Measurements from ENCODE around the gene PKIB.
"Not testable (repeated sequence)": the region's sequence is repeated elsewhere in the genome, so short reads cannot be mapped to it uniquely, and the experiment has no call there.

PKIB gene, protein sequence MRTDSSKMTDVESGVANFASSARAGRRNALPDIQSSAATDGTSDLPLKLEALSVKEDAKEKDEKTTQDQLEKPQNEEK

DNA sequence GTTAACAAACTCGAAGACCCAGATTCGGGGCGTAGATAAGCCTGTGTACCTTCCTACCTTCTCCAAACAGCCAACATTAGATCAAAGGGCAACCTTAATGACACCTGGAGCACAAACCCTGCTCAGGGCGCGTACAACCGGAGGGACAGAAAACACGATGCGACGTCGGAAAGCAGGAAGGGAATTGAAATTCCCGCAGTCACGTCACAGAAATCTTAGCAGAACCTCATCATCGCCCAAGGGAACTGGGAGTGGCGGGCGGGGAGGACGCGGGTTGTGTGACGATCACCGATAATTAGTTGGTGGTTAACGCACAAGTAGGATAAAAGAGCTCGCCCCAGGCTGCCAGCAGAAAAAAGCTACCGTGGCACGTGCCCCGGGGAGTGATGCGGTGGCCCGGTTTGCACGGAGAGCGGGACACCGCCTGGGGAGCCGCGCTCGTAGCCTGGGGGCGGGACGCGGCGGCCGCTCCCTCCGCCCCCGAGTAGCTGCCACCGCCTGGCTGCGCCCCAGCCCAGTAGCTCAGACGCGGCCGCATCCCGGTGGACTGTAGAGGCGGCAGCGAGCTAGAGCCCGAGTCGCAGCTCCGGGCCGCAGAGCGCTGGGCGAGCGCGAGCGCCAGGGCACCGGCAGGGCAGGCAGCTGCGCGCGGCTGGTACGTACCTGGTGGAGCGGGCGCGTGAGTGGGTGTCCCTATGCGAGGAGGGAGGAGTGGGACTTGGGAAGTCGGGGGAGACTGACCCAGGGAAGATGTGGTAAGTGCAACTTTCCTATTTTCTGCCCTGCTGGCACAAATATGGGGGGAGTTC lies at the start of gene PKIB:
Gene PKIB, plus strand, starts transcription at position 525 of the 809 bp plus-strand sequence. CDS start 107,390 bp downstream, outside the sequence.
- no peak for DNase-seq (ENCODE audit: low read depth)

DNA sequence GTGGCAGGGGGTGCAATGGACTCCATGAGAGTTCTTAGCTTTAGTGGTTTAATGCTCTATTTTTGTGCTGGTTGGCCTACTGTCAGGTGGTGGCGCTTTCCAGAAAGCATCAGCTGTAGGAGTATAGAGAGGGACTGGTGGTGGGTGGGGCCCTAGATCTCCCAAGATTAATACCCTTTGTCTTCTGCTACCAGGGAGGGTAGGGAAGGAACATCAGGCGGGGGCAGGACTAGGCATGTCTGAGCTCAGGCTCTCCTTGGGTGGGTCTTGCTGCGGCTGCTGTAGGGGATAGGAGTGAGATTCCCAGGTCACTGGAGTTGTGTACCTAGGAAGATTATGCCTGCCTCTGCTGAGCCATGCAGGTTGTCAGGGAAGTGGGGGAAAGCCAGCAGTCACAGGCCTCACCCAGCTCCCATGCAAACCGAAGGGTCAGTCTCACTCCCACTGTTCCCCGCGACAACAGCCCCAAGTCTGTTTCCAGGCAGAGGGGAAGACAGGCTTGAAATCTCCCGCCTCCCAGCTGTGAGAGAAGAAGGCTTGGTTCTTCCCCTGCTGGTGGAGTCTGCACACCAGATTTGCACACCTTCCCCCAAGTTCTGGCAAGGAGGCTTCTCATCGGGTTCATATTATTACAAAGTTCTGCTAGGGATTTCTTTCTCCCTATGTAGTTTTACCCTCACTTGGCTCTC lies 46.7 kb upstream of the PKIB start:
- no peak for DNase-seq (ENCODE audit: low read depth)

DNA sequence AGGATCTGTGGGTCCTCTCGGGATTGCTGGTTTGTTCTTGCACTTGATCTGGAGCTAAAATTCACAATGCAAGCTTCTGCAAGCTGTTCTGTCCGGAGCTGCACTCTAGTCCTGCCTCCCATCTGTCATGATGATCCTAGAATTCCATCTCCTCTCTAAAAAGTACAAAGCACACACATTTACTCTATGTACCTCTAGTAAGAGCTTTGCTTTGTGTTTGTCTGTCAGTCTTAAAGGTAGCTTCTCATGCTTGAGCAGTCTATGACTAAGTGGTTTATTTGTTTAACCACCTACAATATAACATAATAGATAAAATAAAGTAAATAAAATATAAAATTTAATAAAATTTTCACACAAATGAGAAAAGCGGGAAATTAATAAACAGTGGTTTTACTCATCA lies 46.0 kb upstream of the PKIB start:
- no peak for DNase-seq (ENCODE audit: low read depth)

DNA sequence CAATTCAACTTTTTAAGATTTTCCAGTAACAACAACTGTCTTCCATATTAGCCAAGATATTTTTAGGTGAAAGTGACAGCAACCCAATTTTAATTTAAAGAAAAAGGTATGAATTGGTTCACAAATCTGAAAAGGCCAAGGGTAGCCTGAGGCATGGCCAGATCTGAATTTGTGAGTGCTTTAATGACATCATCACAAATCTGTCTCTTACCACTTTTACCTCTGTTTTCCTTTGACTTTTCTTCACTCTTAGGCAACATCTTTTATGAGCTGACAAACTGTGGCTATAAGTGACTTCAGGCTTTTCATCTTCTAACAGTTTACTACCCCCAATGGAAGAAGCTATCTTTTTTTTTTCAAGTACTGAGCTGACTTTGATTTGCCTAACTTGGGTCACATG lies 44.5 kb upstream of the PKIB start:
- no peak for DNase-seq (ENCODE audit: low read depth)

DNA sequence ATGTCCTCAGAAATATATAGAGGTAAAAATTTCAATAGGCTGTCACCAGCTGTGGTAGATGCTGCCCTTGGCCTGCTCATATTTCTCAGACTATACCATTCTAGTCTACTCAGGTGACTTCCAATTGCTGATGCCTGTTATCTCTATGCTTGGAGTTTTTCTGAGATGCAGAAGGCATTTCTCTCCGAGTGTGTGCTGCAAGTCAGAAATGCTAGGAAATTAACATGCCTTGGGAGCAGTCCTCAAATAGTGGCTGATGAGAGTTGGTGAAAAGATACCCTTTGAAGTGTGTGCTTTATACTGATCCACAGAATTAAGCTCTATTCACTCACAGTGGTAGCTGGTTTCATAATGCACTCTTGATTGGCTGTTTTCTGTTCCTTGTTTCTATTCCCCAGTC lies 43.2 kb upstream of the PKIB start:
- DNase-seq (ENCODE audit: low read depth), result no peak

DNA sequence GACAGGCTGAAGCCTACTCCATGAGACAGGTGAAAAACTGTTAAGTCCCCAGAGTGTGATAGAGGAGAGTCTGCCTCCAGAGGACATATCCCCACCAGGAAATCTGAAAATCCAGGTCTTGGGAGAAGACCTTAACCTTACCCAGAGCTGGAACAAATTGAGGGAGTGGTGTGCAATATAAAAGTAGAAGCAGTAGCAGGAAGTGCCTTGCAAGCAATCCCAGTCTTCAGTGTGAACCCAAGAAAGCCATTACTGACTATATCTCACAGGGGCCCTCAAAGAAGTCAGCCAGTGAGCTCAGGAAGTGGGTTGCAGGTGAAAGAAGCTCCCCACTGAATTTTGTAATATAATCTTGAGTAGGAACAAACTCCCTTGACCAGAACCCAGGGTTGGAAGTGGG lies 41.9 kb upstream of the PKIB start:
- DNase-seq (ENCODE audit: low read depth), result no peak

DNA sequence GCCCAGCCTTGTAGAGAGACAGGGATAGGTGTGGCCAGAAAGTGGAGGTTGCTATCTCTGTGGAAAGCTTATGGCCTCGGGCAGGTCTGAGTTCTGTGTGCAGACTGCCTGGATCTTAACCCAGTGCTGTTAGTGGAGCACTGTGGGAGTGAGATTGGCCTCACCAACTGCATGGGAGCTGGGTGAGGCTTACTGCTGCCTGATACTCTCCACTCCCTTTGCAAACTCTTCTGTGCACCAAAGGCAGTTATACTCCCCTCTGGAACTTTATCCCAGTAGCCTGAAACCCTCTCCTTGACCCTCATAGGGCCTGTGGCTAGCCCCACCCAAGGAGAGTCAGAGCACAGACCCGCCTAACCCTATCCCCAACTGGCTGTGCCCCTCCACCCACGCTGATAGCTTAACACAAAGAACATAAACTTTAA lies 41.4 kb upstream of the PKIB start:
- no peak for DNase-seq (ENCODE audit: low read depth)

DNA sequence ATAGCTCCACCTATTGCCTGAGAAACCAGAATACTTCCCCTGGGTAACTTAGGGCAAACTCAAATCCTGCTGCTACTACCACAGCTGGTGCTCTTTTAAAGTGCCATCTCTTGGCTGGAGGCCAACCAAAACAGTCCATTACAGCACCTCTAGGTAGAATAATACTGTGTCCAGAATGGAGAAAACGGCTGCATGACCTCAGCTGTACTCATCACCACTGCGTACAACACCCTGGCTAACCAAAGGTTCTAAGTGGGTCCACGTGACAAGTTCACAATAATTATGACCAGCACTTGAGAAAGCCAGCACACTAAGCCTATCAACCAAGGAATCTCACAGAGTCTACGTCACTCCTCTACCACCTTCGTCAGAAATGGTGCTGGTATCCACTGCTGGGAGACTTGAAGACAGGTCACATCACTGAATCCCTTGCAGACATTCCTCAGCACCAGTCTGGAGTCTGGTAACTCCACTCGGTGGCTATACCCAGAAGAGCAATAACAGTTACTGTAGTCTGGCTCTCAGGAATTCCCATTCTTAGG lies 40.9 kb upstream of the PKIB start:
- no peak for DNase-seq (ENCODE audit: low read depth)

DNA sequence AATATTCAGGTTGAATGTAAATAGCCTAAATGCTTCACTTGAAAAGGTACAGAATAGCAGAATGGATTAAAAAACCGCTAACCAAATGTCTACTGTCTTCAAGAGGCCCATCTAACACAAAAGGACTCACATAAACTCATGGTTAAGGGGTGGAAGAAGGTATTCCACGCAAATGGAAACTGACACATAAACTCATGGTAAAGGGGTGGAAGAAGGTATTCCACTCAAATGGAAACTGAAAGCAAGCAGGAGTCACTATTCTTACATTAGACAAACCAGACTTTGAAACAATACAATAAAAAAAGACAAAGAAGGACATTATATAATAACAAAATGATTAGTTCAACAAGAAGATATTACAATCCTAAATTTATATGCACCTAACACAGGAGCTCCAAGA lies 38.3 kb upstream of the PKIB start:
- no peak for DNase-seq (ENCODE audit: low read depth)

DNA sequence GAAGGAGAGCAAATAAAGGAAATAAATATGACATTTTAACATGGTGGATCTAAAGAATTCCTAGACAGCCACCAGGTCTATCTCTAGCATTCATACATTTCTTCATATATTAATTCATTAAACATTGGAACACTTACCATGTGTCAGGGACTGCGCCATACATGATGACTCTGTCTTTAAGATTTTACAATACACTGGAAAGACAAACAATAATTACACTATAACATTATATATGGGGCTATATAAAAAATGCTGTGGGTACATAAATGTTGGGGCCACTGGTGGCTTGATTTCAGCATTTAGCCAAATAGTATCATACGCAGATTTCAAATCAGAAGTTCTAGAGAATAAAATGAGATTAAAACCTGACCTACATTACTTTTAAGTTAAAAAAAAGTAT lies 33.3 kb upstream of the PKIB start:
- DNase-seq (ENCODE audit: low read depth), result no peak

DNA sequence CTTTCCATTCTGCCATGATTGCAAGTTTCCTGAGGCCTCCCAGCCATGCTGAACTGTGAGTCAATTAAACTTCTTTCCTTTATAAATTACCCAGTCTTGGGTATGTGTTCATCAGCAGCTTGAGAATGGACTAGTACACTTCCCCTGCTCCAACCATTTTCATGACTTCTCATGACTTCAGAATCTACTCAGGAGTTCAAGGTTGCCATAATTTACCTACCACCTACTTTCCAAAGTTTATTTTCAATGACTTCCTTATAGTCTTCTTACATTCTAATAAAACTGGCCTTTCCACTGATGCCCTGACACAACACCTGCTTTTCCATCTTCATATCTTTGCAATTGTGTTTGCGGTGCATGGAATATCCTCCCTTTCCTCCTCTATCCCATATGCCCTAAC lies 31.2 kb upstream of the PKIB start:
- DNase-seq (ENCODE audit: low read depth), result no peak

DNA sequence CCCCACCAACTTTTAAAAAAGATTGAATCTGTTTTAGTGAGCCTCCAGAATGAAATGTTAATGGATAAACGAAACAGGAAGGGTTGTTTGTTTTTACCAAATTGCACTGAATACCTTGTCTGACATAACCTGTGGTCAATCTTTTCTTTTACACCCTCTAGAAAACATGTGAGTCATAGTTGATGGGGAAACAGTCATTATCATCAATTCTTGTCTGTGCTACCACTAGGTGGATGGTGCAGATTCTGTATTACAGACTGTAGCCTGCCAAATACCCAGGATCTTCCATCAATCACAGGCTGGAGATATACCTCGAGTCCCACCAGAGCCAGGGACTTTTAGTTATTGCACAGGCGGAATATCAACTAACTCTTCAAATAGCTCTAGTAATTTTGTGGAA lies 29.5 kb upstream of the PKIB start:
- DNase-seq (ENCODE audit: low read depth), result no peak

DNA sequence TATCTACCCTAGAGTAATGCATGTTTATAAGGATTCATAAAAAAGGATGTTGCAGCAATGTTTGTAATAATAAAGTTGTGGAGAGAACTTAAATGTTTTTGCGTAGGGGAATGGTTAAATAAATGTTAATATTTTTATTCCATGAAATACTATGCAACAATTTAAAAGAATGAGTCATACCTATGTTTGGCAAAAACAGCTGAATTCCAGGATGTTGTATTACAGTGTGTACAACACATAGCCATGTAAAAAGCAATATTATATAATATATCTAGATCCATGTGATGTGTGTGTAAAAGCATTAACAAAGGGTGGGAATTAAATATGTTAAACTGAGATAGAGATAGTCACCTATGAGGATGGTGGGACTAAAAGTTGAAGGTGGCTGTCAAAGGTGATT lies 21.1 kb upstream of the PKIB start:
- no peak for DNase-seq (ENCODE audit: low read depth)

DNA sequence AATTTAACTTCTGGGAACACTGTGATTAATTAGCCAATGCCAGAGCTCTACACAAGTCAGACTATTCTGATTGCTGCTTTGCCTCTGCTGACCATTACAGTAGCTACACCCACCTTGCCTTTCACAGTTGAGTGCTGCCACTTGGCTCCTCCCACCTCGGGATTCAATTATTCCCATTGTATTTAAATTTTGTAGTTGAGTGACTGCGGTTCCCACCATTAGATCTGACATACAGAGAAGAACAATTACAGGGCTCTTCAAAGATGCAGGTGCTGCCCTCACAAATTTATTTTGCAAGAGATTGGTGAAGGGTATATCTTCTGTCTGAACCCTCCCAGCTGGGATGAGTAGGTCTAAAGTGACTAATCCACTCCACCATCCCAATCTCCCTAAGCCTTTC lies 11.9 kb upstream of the PKIB start:
- not testable (repeated sequence) for DNase-seq (ENCODE audit: low read depth)

DNA sequence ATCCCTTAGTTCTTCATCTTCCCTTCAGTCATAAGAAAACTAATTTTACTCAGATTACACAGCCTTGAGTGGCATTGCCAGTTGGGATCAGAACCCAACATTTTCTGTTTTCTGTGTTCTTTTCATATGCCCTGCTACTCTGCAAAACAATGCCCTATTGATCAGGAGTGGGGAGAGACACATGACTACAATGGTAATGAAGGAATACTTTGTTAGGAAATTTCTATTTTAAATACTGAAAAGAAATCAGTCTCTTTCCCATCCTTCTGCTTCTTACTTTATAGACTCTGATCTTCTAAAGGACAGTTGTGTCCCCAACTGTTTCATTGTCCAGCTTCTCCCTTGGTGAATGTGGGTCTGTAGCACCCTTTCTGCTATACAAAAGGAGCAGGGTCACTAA lies 5.5 kb upstream of the PKIB start:
- no peak for DNase-seq (ENCODE audit: low read depth)

DNA sequence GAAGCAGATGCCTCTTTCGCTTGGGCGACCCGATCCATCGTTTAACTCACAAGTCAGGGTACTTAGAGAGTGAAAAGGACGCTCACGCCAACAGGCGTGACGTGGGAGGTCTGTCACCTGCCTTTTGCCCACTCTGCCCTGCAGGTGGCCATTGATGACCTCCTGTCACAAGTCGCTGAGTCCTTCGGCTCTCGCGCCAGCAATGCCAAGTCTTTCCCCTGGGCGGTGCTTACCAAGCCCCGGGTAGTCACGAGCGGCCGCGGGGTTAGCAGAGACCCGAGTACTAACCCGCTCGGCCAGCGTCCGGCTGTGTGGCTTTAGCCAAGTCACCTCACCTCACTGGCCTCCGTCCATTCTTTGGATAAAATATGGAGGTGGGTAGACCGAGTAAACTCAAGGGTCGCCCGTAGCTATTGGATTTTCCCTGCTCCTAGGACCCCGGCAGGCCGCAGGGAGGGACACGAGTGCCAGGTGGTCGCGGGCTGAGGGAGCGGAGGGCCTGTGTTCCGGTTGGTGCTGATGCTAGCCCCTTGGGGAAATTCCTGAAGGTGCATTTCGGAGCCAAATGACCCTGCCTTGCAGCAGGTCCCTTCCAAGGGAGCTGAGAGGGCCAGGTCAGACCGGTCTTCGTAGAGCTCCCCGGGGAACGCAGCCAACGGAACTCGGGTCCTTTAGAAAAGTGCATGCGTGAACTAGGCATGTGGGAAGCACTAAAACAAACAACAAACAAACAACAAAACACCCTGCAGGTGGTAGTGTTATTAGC lies 668 bp downstream of the PKIB start:
- DNase-seq (ENCODE audit: low read depth), result no peak

DNA sequence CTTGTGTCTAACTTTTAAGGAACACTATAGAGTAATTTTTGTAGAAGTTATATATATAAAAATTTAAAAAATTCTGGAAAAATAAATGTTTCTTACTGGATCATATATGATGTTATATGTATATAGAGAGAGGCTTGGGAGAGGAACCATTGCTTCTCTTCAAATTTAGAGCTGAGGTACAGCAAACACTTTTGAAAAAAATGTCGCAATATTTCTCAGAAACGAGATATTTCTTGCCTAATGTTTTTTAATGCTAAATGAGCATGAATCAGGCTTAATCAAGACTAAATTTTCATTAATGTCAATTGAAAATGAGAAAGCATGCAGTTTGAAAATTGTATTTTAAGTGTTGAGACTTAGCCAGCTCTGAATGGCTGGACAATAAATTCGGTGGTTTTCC lies 2.6 kb downstream of the PKIB start:
- no peak for DNase-seq (ENCODE audit: low read depth)

DNA sequence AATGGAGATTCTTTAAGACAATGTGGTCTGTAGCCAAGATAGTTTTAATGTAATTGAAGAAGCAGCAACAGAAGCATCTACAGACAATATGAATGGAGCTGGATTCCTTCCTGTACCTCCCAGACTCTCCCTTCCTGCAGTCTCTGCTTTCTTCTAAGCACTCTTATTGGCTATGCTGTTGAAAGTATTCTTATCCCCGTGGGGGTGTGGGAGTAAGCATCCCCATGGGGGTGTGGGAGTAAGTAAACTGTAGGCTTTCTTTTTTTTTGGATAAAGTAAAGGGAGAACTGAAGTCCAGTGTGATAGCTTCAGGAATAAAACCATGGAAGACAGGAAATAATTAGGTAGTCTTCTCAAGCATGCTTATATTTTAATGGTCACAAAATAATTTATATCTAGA lies 4.1 kb downstream of the PKIB start:
- DNase-seq (ENCODE audit: low read depth), result no peak

DNA sequence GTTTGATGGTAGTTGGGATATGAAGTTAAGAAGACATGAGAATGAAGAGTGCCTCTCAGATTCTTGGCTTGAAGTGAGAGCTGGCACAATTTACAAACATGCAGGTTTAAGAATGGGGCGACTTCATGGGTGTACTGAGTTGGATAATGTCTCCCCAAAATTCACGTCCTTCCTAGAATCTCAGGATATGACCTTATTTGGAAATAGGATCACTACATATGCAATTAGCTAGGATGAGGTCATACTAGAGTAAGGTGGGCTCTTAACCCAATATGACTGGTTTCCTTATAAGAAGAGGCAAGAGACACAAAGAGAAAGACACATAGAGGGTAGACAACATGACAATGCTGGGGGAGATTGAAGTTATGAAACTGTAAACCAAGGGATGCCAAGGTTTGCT lies 5.2 kb downstream of the PKIB start:
- DNase-seq (ENCODE audit: low read depth), result no peak

DNA sequence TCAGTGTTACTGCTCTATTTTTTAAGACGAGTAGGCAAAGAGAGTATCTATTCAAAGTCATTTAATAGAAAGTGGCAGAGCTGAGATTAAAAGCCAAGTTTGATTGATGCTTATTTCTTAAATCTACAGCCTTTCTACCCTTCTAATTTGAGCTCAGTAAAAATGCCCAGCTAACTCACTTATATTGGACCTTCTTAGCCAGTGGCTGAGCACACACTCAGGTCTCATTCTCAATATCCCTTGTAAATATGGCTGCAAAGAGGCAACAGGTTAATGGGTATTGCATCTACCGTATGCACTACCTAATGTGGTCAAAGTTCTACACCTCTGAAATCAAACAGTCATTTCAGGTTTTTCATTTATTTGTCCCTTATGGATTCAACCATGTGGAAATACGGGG lies 6.7 kb downstream of the PKIB start:
- no peak for DNase-seq (ENCODE audit: low read depth)

DNA sequence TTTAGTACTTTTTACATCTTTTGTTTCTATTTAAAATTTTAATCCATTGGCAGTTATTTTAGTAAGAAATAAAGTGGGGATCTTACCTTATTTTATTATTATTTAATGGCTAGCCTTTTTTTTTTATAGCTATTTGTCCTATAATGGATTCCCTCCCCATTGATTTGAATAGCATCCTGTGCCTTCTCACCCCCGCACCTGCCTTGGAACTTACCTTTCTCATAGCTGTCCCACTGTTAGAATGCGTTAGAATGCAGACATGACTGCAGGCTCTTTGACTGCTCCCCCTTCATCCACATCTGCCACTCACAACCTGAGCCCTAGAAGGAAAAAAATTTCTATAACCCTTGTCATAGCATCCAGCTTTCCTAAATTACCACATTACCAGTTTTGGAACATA lies 9.1 kb downstream of the PKIB start:
- no peak for DNase-seq (ENCODE audit: low read depth)

DNA sequence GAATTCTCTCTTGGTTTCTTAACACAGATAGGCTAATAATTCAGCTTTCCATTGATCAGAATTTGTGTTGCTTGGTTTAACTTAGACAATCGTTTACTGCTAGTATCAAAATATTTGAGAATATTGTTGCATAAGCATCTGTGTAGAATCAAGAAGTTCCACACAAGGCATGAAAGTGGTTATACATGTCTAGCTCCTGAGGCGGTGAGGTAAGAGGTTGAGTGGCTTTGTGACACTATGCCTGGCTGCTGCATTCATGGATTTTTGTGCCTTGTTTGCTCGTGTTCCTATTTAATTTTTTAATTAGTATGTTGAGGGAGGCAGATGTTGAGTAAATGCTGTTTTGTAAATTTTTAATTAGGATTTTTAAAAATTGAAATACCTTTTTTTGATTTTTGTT lies 10.2 kb downstream of the PKIB start:
- no peak for DNase-seq (ENCODE audit: low read depth)

DNA sequence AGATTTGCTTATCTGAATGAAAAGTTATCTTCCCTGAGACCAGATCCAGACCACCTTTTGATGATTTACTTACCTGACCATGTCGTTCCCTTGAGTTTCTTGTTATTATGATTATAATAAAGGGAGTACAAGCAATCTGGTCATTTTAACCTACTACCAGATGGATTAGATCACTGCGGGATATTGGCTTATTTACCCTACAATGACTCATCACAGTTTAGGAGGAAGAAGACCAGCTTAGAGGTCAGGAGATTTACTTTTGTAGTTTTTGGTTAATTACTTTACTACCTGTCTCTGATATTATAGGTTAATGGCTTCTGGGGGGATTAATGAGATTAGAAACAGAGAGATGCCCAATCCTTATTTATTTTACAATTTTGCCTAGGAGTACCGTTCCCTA lies 10.7 kb downstream of the PKIB start:
- DNase-seq (ENCODE audit: low read depth), result no peak
